Heart right ventricle (tissue), 16 donors: ENCODE results near the gene KRT82. TPM values are rescaled to one million over a fixed set of nuclear protein-coding genes. Genes with fewer than 3 reads are reported as not detected.

Source experiments
- ATAC-seq, 8 donors: fragments of 200-7000 bp; cut with Tn5 transposase; one replicate each; pipeline ENCODE4 v1.9.1; 2020; ENCODE audit warnings: mild to moderate bottlenecking in 8 of 8, moderate library complexity in 8 of 8, moderate number of reproducible peaks in 1 of 8
- DNase-seq, 2 donors: peaks; one replicate each; pipeline ENCODE4 v3.0.0-alpha.2; 2020
- H3K27ac ChIP-seq, 10 donors: fragments of 200-600 bp; sonication (generic) in 2 of 10; one replicate each; pipeline versions ENCODE4 v1.5.0 to v1.8.0; 2020 to 2022; ENCODE audit warnings: mild to moderate bottlenecking in 3 of 10
- H3K27me3 ChIP-seq, 7 donors: fragments of 200-600 bp; one replicate each; pipeline ENCODE4 v1.8.0; 2021 to 2022; ENCODE audit warnings: mild to moderate bottlenecking in 2 of 7
- H3K36me3 ChIP-seq, 9 donors: fragments of 200-600 bp; sonication (generic) in 1 of 9; one replicate each; pipeline versions ENCODE4 v1.5.0 to v1.8.0; 2020 to 2022; ENCODE audit warnings: mild to moderate bottlenecking in 2 of 9
- H3K4me1 ChIP-seq, 9 donors: fragments of 200-600 bp; sonication (generic) in 1 of 9; one replicate each; pipeline versions ENCODE4 v1.5.0 to v1.8.0; 2020 to 2022; ENCODE audit warnings: mild to moderate bottlenecking in 4 of 9
- H3K4me3 ChIP-seq, 10 donors: fragments of 200-600 bp; sonication (generic) in 2 of 10; one replicate each; pipeline versions ENCODE4 v1.5.0 to v1.8.0; 2020 to 2022; ENCODE audit warnings: mild to moderate bottlenecking in 7 of 10, moderate library complexity in 2 of 10
- H3K9me3 ChIP-seq, 11 donors: fragments of 200-600 bp in 10 of 11; sonication (generic) in 2 of 11; one replicate each; pipeline versions ENCODE4 v1.5.0 to v1.8.0; 2013 to 2022; ENCODE audit warnings: mild to moderate bottlenecking in 2 of 11, control low read depth in 1 of 11, moderate library complexity in 1 of 11
- WGBS, 2 donors: extraction: QIAGEN DNeasy Blood & Tissue Kit; methylation state at CpG; one replicate each; pipeline ENCODE4 v1.1.7; 2013; ENCODE audit warnings: inconsistent platforms in 1 of 2; 5-methylcytosine and 5-hydroxymethylcytosine counted together
- intact Hi-C, 10 donors: fragments of 100-400 bp; cut with DNase I; formaldehyde crosslinking; loops; one replicate each; pipeline versions ENCODE4 v1.11.1 to v1.14.2; 2022
- polyA plus RNA-seq, 2 donors: library from polyadenylated mRNA; stranded (reverse); fragments of 200-250 nt; gene quantifications; one replicate each; pipeline ENCODE4 v1.2.3, GENCODE V29; 2013
- total RNA-seq, 10 donors: library from RNA; stranded (reverse); fragmentation: NEBNext Ultra II Directional in 3 of 10; extraction: Animal tissue kit (Norgen Biotek cat#: 25700) in 3 of 10; gene quantifications; one replicate each; pipeline versions ENCODE4 v1.2.1 to v1.2.4, GENCODE V29; 2021 to 2023
- TF ChIP-seq, protein P1 (sequence below), 9 donors: fragments of 200-600 bp; sonication (generic) in 2 of 9; IDR thresholded peaks; one replicate each; pipeline versions ENCODE4 v1.5.0 to v1.8.0; 2021 to 2022; ENCODE audit warnings: antibody characterized with exemption in 9 of 9, mild to moderate bottlenecking in 5 of 9, moderate library complexity in 1 of 9
- donor health status: Arrhythmogenic right ventricular cardiomyopathy.
- donor health status: ischemic (EF 13 %, LVEDD 7.1; RV severe dilation, severe dysfunction).
- donor health status: healthy with polysubstance abuse.
- donor health status: DM: no; HTN: yes; CAD: no.
- donor health status: DM: no; HTN: no; CAD: no.
- donor health status: ischemic (EF 25% LVEDD 6.9; RV normal size, moderate dysfunction).
- donor health status: ischemic (EF 25% LVEDD 5.7; RV mildly dilated, moderate dysfunction).
- donor health status: healthy.
- donor health status: DM: yes; HTN: yes; CAD: no.
- donor health status: Ischemic cardiomyopathy.
- donor health status: ischemic (EF 35%, LVEDD 5.7; RV mildly dilated, moderate dysfunction).
- donor health status: nonischemic (EF 11% LVEDD 7.7; RV severe dilation, severe dysfunction).
- donor health status: DM: yes; HTN: yes; CAD: no.
- donor health status: PGD.
- donor health status: ischemic (EF 29% LVEDD 5.4; RV normal size, mild dysfunction).
- donor health status: nonischemic (EF 23%, LVEDD 6.1; RV moderate dilation, normal function).

The KRT82 gene
- total and polyA plus RNA-seq, 12 donors = not detected

DNA sequence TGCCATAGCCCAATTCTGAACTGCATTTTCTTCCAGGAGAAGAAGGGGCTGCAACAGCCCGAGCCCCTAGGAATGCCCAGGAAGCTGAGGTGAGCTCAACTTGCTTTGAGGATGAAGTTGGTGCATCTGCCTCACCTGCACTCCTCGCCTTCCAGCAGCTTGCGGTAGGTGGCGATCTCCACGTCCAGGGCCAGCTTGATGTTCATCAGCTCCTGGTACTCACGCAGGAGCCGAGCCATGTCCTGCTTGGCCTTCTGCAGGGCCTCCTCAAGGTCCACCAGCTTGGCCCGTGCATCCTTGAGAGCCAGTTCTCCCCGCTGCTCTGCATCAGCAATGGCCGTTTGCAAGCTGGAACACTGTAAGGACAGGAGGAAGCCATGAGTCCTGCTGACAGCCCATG is 22.0 kb upstream of the KRT82 start:
- TF ChIP-seq, protein P1, sequence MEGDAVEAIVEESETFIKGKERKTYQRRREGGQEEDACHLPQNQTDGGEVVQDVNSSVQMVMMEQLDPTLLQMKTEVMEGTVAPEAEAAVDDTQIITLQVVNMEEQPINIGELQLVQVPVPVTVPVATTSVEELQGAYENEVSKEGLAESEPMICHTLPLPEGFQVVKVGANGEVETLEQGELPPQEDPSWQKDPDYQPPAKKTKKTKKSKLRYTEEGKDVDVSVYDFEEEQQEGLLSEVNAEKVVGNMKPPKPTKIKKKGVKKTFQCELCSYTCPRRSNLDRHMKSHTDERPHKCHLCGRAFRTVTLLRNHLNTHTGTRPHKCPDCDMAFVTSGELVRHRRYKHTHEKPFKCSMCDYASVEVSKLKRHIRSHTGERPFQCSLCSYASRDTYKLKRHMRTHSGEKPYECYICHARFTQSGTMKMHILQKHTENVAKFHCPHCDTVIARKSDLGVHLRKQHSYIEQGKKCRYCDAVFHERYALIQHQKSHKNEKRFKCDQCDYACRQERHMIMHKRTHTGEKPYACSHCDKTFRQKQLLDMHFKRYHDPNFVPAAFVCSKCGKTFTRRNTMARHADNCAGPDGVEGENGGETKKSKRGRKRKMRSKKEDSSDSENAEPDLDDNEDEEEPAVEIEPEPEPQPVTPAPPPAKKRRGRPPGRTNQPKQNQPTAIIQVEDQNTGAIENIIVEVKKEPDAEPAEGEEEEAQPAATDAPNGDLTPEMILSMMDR (IDR thresholded peaks at IDR 0.05) = no peak
- no peak overlapping the region for H3K27ac ChIP-seq
- ATAC-seq = no peak
- no peaks in the 10 kb centered on the region for H3K36me3 ChIP-seq
- peaks cover 0 to 8% (median 0%) of the 10 kb centered on the region in 9 donors for H3K4me1 ChIP-seq
- no peak for DNase-seq
- H3K9me3 ChIP-seq = no peaks in the 10 kb centered on the region
- WGBS, 2 donors = 85 to 88% methylated on average over 10 of the region's 10 CpGs
- H3K4me3 ChIP-seq = no peak overlapping the region
- intact Hi-C loops = no loop called here
- H3K27me3 ChIP-seq = peaks cover 0 to 40% (median 25%) of the 10 kb centered on the region in 7 donors

DNA sequence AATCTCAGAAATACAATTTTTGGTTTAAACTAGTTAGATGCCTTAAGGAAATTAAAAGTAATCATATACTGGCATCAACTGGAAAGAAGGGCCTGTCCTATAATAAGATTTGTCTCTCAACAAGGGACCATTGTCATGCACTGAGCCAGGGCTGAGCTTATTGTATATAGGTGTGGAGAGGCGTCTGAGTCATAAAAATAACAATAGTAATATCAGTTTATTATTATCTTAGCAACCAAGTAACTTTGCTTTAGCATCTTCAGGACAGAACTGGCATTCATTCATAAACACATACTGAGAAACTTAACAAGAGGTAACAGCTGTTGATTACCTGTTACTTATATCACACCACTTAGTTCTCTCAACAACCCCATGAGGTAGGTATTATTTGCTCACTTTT is 20.9 kb upstream of the KRT82 start:
- TF ChIP-seq, protein P1 (IDR thresholded peaks at IDR 0.05) = no peak
- peaks cover 0 to 8% (median 0%) of the 10 kb centered on the region in 9 donors for H3K4me1 ChIP-seq
- intact Hi-C loops = no loop called here
- H3K27ac ChIP-seq = no peak overlapping the region
- 79 to 97% methylated on average over 1 of the region's 1 CpG for WGBS, 2 donors
- peaks cover 0 to 37% (median 17%) of the 10 kb centered on the region in 7 donors for H3K27me3 ChIP-seq
- H3K4me3 ChIP-seq = no peak overlapping the region
- no peak for DNase-seq
- H3K9me3 ChIP-seq = no peaks in the 10 kb centered on the region
- ATAC-seq = no peak
- no peaks in the 10 kb centered on the region for H3K36me3 ChIP-seq

DNA sequence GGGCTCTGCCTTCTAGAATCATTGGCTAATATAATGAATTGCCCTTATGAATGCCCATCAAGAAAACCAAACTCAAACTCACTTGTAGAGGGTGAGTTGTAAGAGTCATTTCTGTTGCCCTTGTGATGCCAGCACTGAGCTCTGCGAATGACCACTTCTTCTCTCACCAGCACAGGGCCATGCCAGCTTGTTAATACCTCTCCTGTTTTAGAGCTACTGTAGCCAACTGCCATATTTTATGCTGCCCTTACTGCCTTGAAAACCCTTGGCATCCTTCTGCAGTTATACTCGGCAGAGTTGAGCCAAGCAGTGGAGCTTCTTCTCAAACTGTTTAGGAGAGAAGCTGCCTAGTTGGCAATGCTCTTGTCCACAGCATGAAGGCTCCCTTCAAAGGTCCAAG is 19.9 kb upstream of the KRT82 start:
- DNase-seq (no peak), ATAC-seq (no peak)
- intact Hi-C loops = no loop called here
- H3K27ac ChIP-seq = no peak overlapping the region
- no peaks in the 10 kb centered on the region for H3K36me3 ChIP-seq
- H3K4me1 ChIP-seq = peaks cover 0 to 8% (median 0%) of the 10 kb centered on the region in 9 donors
- no peak overlapping the region for H3K4me3 ChIP-seq
- WGBS, 2 donors = 91 to 96% methylated on average over 2 of the region's 2 CpGs
- H3K9me3 ChIP-seq = no peaks in the 10 kb centered on the region
- TF ChIP-seq, protein P1 (IDR thresholded peaks at IDR 0.05) = no peak
- peaks cover 0 to 32% (median 14%) of the 10 kb centered on the region in 7 donors for H3K27me3 ChIP-seq

DNA sequence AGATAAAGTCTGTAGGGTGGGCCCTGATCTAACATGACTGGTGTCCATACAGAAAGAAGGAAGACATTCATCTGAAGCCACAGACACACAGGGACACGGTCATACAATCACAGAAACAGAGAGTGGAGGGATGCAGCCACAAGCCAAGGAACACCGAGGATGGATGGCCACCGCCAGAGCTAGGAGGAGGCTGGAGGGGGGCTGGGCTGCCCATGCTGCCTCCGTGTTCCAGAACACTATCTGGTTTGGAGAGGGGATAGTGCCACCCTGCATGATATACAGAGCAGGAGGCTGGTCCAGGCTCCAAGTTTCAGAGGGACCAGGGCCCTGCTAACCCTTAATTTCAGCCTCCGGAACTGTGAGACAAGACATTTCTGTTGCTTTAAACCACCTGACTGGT is 19.3 kb upstream of the KRT82 start:
- Histone ChIP-seq H3K4me1 (peaks cover 0 to 8% (median 0%) of the 10 kb centered on the region in 9 donors), H3K36me3 (no peaks in the 10 kb centered on the region), H3K9me3 (no peaks in the 10 kb centered on the region), H3K27me3 (peaks cover 0 to 28% (median 11%) of the 10 kb centered on the region in 7 donors), H3K4me3 (no peak overlapping the region), H3K27ac (no peak overlapping the region)
- intact Hi-C loops = no loop called here
- ATAC-seq = no peak
- 85 to 86% methylated on average over 5 of the region's 5 CpGs for WGBS, 2 donors
- TF ChIP-seq, protein P1 (IDR thresholded peaks at IDR 0.05) = no peak
- DNase-seq = no peak
